ENCODE results near the gene PDE4D.

The PDE4D gene

DNA sequence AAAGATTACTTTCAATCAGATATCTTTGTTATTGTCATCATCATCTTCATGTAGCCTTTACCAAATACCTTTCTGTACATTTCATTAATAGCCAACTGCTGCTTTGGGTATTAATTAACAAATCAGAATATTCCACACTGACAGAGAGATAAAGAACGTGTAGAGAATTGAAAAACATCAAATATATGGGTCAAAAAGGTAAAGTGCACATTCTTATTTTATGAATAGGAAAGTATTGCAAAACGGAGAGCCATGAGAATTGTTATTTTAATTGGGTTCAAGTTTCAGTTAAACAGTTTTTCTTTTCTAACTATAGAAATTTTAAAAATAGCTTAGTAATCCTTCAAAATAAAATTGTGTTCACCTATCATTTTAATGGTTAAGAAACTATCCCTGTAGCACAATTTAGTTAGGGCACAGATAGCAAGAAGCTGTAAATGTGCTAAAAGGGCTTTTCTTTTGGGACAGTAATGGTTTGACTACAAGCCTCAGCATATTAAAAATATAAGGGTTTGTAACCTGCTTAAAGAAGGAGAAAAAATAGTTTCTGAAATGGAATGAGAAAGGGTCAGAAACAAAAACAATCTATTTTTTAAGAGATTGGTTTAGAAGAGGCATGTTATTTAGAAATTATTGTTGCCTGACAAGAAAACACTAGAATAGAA, 62.9 kb downstream of the PDE4D start:
- no peak overlapping the region for H3K4me3 ChIP-seq (ENCODE audit: insufficient read depth, low read depth, low read length)
- H3K36me3 ChIP-seq (ENCODE audit: control insufficient read depth, insufficient read depth, low read length) = no peaks in the 10 kb centered on the region
- no peaks in the 10 kb centered on the region for H3K9me3 ChIP-seq (ENCODE audit: control insufficient read depth, low read length)
- no peaks in the 10 kb centered on the region for H3K27me3 ChIP-seq (ENCODE audit: control insufficient read depth, insufficient read depth, low read length, poor library complexity, severe bottlenecking)
- WGBS, 2 experiments = 75 to 77% methylated on average over 1 to 2 of the region's 2 CpGs
- no peak overlapping the region for H3K27ac ChIP-seq (ENCODE audit: insufficient read depth, low read depth, low read length, poor library complexity, severe bottlenecking)
- no peaks in the 10 kb centered on the region for H3K4me1 ChIP-seq (ENCODE audit: control insufficient read depth, insufficient read depth, low read length)

DNA sequence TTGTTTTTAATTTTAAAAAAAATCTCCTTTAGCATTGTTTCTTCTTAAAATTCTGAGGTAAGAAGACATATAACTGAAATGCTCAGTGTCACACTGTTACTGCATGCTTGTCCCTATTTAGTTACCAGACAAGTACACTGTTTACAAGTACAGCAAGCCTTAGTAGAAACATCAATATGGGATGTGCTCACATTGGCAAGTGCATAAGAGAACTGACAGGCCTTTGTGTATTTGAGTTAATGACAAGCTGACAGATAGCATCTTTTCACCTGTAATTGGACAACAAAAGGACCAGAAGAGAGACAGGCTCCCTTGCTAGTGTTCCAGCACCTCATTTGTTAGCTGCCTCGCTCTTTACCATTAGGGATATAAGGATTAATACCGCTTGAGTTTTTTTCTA, 63.6 kb downstream of the PDE4D start:
- no peaks in the 10 kb centered on the region for H3K9me3 ChIP-seq (ENCODE audit: control insufficient read depth, low read length)
- WGBS, 2 experiments = 100% methylated on average over 1 of the region's 2 CpGs; no CpG with 5 or more reads in 1 of the 2 experiments
- H3K4me3 ChIP-seq (ENCODE audit: insufficient read depth, low read depth, low read length) = no peak overlapping the region
- no peaks in the 10 kb centered on the region for H3K36me3 ChIP-seq (ENCODE audit: control insufficient read depth, insufficient read depth, low read length)
- H3K4me1 ChIP-seq (ENCODE audit: control insufficient read depth, insufficient read depth, low read length) = no peaks in the 10 kb centered on the region
- H3K27ac ChIP-seq (ENCODE audit: insufficient read depth, low read depth, low read length, poor library complexity, severe bottlenecking) = no peak overlapping the region
- no peaks in the 10 kb centered on the region for H3K27me3 ChIP-seq (ENCODE audit: control insufficient read depth, insufficient read depth, low read length, poor library complexity, severe bottlenecking)

DNA sequence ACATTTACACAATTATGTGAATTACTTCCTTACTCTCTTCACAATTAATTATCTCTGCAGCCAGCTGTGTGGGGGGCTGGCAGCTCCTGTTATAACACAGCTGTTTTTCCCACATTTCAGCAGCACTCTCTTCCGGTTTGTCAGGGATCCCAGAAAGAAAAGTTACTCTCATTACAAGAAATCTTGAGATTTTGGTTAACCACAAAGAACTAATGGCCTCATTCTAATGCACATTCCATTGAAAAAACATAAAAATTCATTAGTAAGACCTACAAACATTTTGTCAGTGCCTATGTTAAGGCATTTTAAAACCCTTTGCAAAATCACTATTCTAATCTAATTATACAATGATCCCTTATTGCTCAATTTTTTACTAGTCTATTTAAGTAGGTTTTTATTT, 64.1 kb downstream of the PDE4D start:
- WGBS, 2 experiments = 77 to 96% methylated on average over 1 of the region's 1 CpG
- Histone ChIP-seq H3K27ac (ENCODE audit: insufficient read depth, low read depth, low read length, poor library complexity, severe bottlenecking) (no peak overlapping the region), H3K27me3 (ENCODE audit: control insufficient read depth, insufficient read depth, low read length, poor library complexity, severe bottlenecking) (no peaks in the 10 kb centered on the region), H3K9me3 (ENCODE audit: control insufficient read depth, low read length) (no peaks in the 10 kb centered on the region), H3K4me3 (ENCODE audit: insufficient read depth, low read depth, low read length) (no peak overlapping the region), H3K36me3 (ENCODE audit: control insufficient read depth, insufficient read depth, low read length) (no peaks in the 10 kb centered on the region), H3K4me1 (ENCODE audit: control insufficient read depth, insufficient read depth, low read length) (no peaks in the 10 kb centered on the region)

DNA sequence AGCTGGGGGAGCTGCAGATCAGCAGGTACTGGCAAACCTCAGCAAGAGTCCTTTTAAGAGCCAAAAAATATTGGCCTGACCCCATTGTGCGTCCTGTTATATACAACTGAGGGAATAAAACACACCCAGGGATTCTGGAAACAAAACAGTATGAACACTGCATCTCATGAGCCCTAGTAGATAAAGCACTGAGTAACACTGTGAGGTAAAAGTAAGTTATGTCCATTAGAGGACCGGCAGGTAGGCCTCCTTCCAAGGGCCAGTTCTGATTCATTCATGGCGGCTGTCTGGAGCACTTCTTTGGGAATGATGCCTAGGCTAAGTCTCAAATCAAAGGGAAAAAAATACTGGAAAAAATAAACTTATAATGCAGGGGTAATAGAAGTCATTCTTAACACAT, 64.9 kb downstream of the PDE4D start:
- 92% methylated on average over 3 of the region's 3 CpGs for WGBS, 2 experiments
- no peak overlapping the region for H3K27ac ChIP-seq (ENCODE audit: insufficient read depth, low read depth, low read length, poor library complexity, severe bottlenecking)
- H3K4me3 ChIP-seq (ENCODE audit: insufficient read depth, low read depth, low read length) = no peak overlapping the region
- no peaks in the 10 kb centered on the region for H3K9me3 ChIP-seq (ENCODE audit: control insufficient read depth, low read length)
- no peaks in the 10 kb centered on the region for H3K36me3 ChIP-seq (ENCODE audit: control insufficient read depth, insufficient read depth, low read length)
- no peaks in the 10 kb centered on the region for H3K4me1 ChIP-seq (ENCODE audit: control insufficient read depth, insufficient read depth, low read length)
- H3K27me3 ChIP-seq (ENCODE audit: control insufficient read depth, insufficient read depth, low read length, poor library complexity, severe bottlenecking) = no peaks in the 10 kb centered on the region

DNA sequence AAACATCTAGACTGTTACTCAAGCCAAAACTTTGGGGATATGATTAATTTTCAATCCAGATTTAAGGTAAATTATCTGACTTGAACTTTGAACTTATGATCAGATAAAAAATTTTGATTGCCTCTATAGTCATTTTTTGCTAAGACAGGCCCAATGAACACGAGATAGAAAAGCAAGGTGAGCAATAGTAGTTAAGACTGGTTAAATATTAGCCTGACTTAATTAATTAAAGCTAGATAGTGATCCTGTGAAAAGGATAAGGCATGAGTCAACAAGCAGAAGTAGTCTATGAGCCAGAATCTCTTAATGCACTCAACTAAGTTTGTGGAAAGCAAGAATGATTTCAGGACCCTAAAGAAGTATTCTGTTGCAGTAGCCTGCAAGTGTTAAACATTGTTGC, 66.5 kb downstream of the PDE4D start:
- WGBS, 2 experiments = 86 to 95% methylated on average over 1 of the region's 1 CpG
- Histone ChIP-seq H3K4me3 (ENCODE audit: insufficient read depth, low read depth, low read length) (no peak overlapping the region), H3K27ac (ENCODE audit: insufficient read depth, low read depth, low read length, poor library complexity, severe bottlenecking) (no peak overlapping the region), H3K9me3 (ENCODE audit: control insufficient read depth, low read length) (no peaks in the 10 kb centered on the region), H3K27me3 (ENCODE audit: control insufficient read depth, insufficient read depth, low read length, poor library complexity, severe bottlenecking) (no peaks in the 10 kb centered on the region), H3K4me1 (ENCODE audit: control insufficient read depth, insufficient read depth, low read length) (no peaks in the 10 kb centered on the region), H3K36me3 (ENCODE audit: control insufficient read depth, insufficient read depth, low read length) (no peaks in the 10 kb centered on the region)

DNA sequence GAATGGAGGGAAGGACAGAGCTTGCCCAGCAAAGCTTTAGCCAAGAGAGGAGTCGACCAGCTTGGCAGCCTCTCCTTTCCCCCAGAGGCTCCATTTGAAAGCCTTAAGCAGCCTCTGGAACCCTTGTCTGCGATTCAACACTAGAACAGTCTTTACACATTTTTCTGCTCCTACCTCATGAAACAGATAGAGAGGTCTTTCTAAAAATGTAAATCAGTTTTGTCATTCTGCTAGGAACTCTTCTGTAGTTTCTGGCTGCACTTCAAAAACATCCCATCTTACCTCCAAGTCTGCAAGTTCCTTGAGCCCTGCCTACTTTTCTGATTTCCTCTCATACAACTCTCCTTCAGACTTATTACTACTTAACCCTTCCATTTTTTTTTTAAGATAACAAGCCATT, 70.1 kb downstream of the PDE4D start:
- no peak overlapping the region for H3K27ac ChIP-seq (ENCODE audit: insufficient read depth, low read depth, low read length, poor library complexity, severe bottlenecking)
- WGBS, 2 experiments = 90 to 92% methylated on average over 2 of the region's 2 CpGs

DNA sequence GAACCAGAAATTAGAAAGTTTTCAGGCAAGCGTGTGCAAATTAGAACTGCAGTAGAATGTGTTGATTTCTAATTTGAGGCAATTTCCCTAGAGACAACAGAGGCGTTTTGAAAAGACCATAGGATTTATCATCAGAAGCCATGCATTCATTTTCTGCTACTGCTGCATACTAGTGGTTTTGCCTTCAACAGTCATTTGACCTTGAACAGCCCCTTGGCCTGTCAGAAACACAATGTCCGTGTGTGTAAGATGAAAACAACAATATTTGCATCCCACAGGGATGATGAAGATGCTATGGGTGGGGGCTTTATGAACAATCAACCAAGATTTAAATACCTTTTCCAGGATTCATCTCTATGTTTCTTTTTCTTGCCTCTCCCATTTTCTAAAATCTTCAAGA, 73.7 kb downstream of the PDE4D start:
- H3K9me3 ChIP-seq (ENCODE audit: control insufficient read depth, low read length) = no peaks in the 10 kb centered on the region
- 90 to 98% methylated on average over 2 to 3 of the region's 3 CpGs for WGBS, 2 experiments
- no peaks in the 10 kb centered on the region for H3K36me3 ChIP-seq (ENCODE audit: control insufficient read depth, insufficient read depth, low read length)
- no peaks in the 10 kb centered on the region for H3K27me3 ChIP-seq (ENCODE audit: control insufficient read depth, insufficient read depth, low read length, poor library complexity, severe bottlenecking)
- no peak overlapping the region for H3K27ac ChIP-seq (ENCODE audit: insufficient read depth, low read depth, low read length, poor library complexity, severe bottlenecking)
- H3K4me1 ChIP-seq (ENCODE audit: control insufficient read depth, insufficient read depth, low read length) = no peaks in the 10 kb centered on the region
- H3K4me3 ChIP-seq (ENCODE audit: insufficient read depth, low read depth, low read length) = no peak overlapping the region

More for the DNA sequence above, 70.1 kb downstream of the PDE4D start:
- Histone ChIP-seq H3K27me3 (ENCODE audit: control insufficient read depth, insufficient read depth, low read length, poor library complexity, severe bottlenecking) (no peaks in the 10 kb centered on the region), H3K4me1 (ENCODE audit: control insufficient read depth, insufficient read depth, low read length) (no peaks in the 10 kb centered on the region), H3K36me3 (ENCODE audit: control insufficient read depth, insufficient read depth, low read length) (no peaks in the 10 kb centered on the region), H3K9me3 (ENCODE audit: control insufficient read depth, low read length) (no peaks in the 10 kb centered on the region), H3K4me3 (ENCODE audit: insufficient read depth, low read depth, low read length) (no peak overlapping the region)

DNA sequence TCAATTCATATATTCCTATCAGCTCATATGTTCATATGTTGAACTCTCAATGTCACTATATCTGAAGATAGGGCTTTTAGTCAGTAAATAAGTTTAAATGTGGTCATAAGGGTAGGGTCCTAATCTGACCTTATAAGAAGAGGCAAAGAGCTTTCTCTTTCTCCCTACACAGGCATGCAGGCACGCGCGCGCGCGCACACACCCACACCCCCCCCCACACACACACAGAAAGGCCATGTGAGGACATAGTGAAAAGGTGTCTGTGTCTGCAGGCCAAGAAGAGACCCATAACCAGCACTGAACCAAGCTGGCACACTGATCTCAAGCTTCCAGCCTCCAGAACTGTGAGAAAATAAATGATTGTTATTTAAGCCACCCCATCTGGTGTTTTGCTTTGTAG, 76.0 kb downstream of the PDE4D start:
- no peaks in the 10 kb centered on the region for H3K9me3 ChIP-seq (ENCODE audit: control insufficient read depth, low read length)
- no peak overlapping the region for H3K4me3 ChIP-seq (ENCODE audit: insufficient read depth, low read depth, low read length)
- H3K36me3 ChIP-seq (ENCODE audit: control insufficient read depth, insufficient read depth, low read length) = no peaks in the 10 kb centered on the region
- H3K4me1 ChIP-seq (ENCODE audit: control insufficient read depth, insufficient read depth, low read length) = no peaks in the 10 kb centered on the region
- H3K27me3 ChIP-seq (ENCODE audit: control insufficient read depth, insufficient read depth, low read length, poor library complexity, severe bottlenecking) = no peaks in the 10 kb centered on the region
- H3K27ac ChIP-seq (ENCODE audit: insufficient read depth, low read depth, low read length, poor library complexity, severe bottlenecking) = no peak overlapping the region
- 97% methylated on average over 6 of the region's 6 CpGs; no CpG with 5 or more reads in 1 of the 2 experiments for WGBS, 2 experiments

DNA sequence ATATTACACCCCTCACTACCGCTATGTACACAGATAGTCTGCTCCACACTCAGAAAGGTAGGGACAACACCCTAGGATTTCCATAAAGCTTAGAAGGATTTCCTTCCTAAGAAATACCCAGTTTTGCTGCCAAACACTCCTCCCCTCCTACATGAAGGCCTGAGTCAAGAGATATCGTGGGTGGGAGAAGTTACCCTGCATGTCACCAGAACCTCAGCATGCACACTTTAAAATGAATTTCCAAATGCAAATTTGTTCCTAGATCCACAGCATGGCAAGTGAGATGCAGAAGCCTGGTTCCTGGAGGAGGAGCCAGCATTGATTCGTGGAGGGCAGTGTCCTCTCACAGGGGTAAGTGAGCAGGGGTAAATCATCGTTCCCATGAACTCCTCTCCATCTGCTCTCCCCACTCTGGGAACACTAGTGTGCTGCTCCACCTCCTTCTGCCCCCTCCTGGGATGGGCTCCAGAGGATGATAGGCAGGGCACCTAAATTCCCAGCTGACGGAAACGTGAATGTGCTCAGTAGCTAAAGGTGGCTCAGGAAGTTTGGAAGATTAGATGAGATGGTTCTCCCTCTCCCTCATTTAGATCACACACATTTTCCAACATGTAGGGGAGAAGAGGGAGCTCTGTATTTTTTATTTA, 76.7 kb downstream of the PDE4D start:
- H3K9me3 ChIP-seq (ENCODE audit: control insufficient read depth, low read length) = no peaks in the 10 kb centered on the region
- H3K4me1 ChIP-seq (ENCODE audit: control insufficient read depth, insufficient read depth, low read length) = no peaks in the 10 kb centered on the region
- WGBS, 2 experiments = 85 to 89% methylated on average over 4 to 6 of the region's 6 CpGs
- no peaks in the 10 kb centered on the region for H3K36me3 ChIP-seq (ENCODE audit: control insufficient read depth, insufficient read depth, low read length)
- H3K27ac ChIP-seq (ENCODE audit: insufficient read depth, low read depth, low read length, poor library complexity, severe bottlenecking) = no peak overlapping the region
- no peaks in the 10 kb centered on the region for H3K27me3 ChIP-seq (ENCODE audit: control insufficient read depth, insufficient read depth, low read length, poor library complexity, severe bottlenecking)
- no peak overlapping the region for H3K4me3 ChIP-seq (ENCODE audit: insufficient read depth, low read depth, low read length)

DNA sequence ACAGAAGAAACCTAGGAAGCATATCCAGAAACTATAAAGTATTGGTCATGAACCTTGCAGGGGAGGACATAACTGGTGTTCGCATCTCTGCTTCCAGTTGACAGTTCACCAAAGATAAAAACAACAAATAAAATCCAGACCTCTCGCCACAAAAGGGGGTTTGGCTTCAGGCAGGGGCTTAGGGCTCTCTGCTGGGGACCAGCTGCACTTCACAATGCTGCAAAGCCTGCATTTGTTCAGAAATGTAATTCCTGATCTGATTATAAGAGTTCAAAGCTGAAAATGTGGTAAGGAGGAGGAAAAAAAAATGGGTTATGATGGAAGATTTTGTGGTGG, 79.0 kb downstream of the PDE4D start:
- Histone ChIP-seq H3K4me1 (ENCODE audit: control insufficient read depth, insufficient read depth, low read length) (no peaks in the 10 kb centered on the region), H3K4me3 (ENCODE audit: insufficient read depth, low read depth, low read length) (no peak overlapping the region), H3K9me3 (ENCODE audit: control insufficient read depth, low read length) (no peaks in the 10 kb centered on the region), H3K27me3 (ENCODE audit: control insufficient read depth, insufficient read depth, low read length, poor library complexity, severe bottlenecking) (no peaks in the 10 kb centered on the region), H3K36me3 (ENCODE audit: control insufficient read depth, insufficient read depth, low read length) (no peaks in the 10 kb centered on the region), H3K27ac (ENCODE audit: insufficient read depth, low read depth, low read length, poor library complexity, severe bottlenecking) (no peak overlapping the region)
- 91 to 96% methylated on average over 2 of the region's 2 CpGs for WGBS, 2 experiments
